ENCODE results near the gene MARCHF7. TPM values are rescaled to one million over a fixed set of nuclear protein-coding genes. Genes with fewer than 3 reads are reported as not detected.
A peak's percentile ranks its signal among the peaks of the same experiment; 100 is the strongest.

The MARCHF7 gene
- total and polyA plus RNA-seq, 4 donors = 30.3 to 88.1 (median 64.4) TPM

DNA sequence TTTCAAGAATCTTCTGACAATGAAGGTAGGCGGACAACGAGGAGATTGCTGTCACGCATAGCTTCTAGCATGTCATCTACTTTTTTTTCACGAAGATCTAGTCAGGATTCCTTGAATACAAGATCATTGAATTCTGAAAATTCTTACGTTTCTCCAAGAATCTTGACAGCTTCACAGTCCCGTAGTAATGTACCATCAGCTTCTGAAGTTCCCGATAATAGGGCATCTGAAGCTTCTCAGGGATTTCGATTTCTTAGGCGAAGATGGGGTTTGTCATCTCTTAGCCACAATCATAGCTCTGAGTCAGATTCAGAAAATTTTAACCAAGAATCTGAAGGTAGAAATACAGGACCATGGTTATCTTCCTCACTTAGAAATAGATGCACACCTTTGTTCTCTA lies 35.8 kb downstream of the MARCHF7 start:
- peaks cover 3 to 7% of the 10 kb centered on the region in 2 donors for H3K36me3 ChIP-seq (ENCODE audit: control insufficient read depth in 1 of 2, insufficient read depth in 2 of 2, low read length in 1 of 2)
- ATAC-seq (ENCODE audit: low FRiP score) (no peak), DNase-seq (no peak)
- H3K27ac ChIP-seq (ENCODE audit: low read depth in 1 of 2, low read length in 2 of 2) = no peak overlapping the region
- intact Hi-C loops (cut with DNase I) = no loop called here
- H3K27me3 ChIP-seq (ENCODE audit: control insufficient read depth in 1 of 2, insufficient read depth in 2 of 2, low read length in 1 of 2) = no peaks in the 10 kb centered on the region
- H3K9me3 ChIP-seq (ENCODE audit: control insufficient read depth, low read length) = no peaks in the 10 kb centered on the region
- 96 to 97% methylated on average over 9 of the region's 9 CpGs for WGBS, 2 donors
- peaks cover 2 to 3% of the 10 kb centered on the region in 2 donors for H3K4me1 ChIP-seq (ENCODE audit: control insufficient read depth in 1 of 2, insufficient read depth in 2 of 2, low read length in 2 of 2)
- no peak overlapping the region for H3K4me3 ChIP-seq (ENCODE audit: low read length in 2 of 2)

DNA sequence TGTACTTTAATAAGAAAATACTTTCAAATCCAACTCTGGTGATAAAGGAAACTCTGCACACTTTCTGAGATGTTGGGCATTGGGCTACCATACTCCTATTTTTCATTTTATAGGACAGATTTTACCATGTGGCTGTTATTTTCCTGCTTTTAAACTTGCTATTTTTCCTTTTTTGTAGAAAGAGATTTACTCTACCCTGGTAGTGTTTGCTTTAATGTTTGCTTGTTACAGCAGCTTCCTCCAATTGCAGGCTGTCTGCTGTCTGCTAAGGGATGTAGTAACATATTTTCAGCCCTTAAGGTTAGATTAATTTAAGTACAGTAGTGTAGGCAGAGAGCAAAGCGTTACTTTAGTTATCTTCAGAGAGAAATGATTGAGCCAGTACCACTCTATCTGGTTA lies 38.6 kb downstream of the MARCHF7 start:
- H3K27me3 ChIP-seq (ENCODE audit: control insufficient read depth in 1 of 2, insufficient read depth in 2 of 2, low read length in 1 of 2) = no peaks in the 10 kb centered on the region
- no peaks in the 10 kb centered on the region for H3K9me3 ChIP-seq (ENCODE audit: control insufficient read depth, low read length)
- H3K27ac ChIP-seq (ENCODE audit: low read depth in 1 of 2, low read length in 2 of 2) = no peak overlapping the region
- ATAC-seq (ENCODE audit: low FRiP score) = no peak
- H3K4me1 ChIP-seq (ENCODE audit: control insufficient read depth in 1 of 2, insufficient read depth in 2 of 2, low read length in 2 of 2) = peaks cover 2 to 5% of the 10 kb centered on the region in 2 donors
- H3K36me3 ChIP-seq (ENCODE audit: control insufficient read depth in 1 of 2, insufficient read depth in 2 of 2, low read length in 1 of 2) = peaks cover 3 to 7% of the 10 kb centered on the region in 2 donors
- H3K4me3 ChIP-seq (ENCODE audit: low read length in 2 of 2) = no peak overlapping the region
- intact Hi-C loops (cut with DNase I) = no loop called here
- WGBS, 2 donors = 82 to 89% methylated on average over 1 of the region's 1 CpG
- no peak for DNase-seq

DNA sequence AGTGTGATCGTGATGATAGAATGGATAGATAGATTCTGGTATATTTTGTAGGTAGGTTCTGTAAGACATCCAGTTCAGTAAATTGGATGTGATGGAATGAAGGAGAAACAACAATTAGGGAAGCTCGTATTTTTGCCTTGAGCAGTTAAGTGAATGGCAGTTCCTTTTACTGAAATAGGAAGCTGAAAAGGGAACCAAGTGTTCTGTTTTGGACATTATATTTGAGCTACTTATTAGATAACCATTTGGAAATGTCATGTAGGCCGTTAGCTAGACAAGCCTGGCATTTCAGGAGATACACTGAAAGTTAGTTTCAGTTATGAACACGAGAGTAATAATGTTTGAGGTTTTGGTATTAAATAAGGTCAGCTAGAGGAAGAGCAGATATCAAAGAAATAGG lies 41.5 kb downstream of the MARCHF7 start:
- H3K9me3 ChIP-seq (ENCODE audit: control insufficient read depth, low read length) = no peaks in the 10 kb centered on the region
- H3K4me3 ChIP-seq (ENCODE audit: low read length in 2 of 2) = no peak overlapping the region
- no peak for DNase-seq
- no peak for ATAC-seq (ENCODE audit: low FRiP score)
- H3K36me3 ChIP-seq (ENCODE audit: control insufficient read depth in 1 of 2, insufficient read depth in 2 of 2, low read length in 1 of 2) = no peaks in the 10 kb centered on the region
- H3K27me3 ChIP-seq (ENCODE audit: control insufficient read depth in 1 of 2, insufficient read depth in 2 of 2, low read length in 1 of 2) = no peaks in the 10 kb centered on the region
- H3K27ac ChIP-seq (ENCODE audit: low read depth in 1 of 2, low read length in 2 of 2) = peak overlapping the region in 1 of 2 donors; percentile 57
- intact Hi-C loops (cut with DNase I) = no loop called here
- peaks cover 2 to 5% of the 10 kb centered on the region in 2 donors for H3K4me1 ChIP-seq (ENCODE audit: control insufficient read depth in 1 of 2, insufficient read depth in 2 of 2, low read length in 2 of 2)
- WGBS, 2 donors = 77 to 85% methylated on average over 4 of the region's 4 CpGs

DNA sequence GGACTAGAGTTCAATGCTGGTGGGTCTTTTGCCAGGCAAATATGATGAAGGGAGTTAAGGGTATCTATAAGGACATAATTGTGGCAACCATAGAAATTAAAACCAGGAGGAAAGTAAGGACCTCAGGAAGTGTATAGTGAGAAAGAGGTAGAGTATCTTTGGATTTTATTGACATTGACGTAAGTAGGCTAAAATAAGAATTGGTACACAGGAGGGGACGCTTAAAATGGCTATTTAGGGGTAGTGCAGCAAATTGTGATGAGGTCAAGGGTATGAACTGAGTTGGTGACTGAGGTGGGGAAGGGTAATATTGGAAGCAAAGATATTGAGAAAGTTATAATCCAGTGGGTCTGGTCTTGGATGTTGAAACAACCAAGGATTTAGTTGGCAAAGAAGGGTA lies 42.7 kb downstream of the MARCHF7 start:
- no peaks in the 10 kb centered on the region for H3K9me3 ChIP-seq (ENCODE audit: control insufficient read depth, low read length)
- H3K4me3 ChIP-seq (ENCODE audit: low read length in 2 of 2) = no peak overlapping the region
- no peak for ATAC-seq (ENCODE audit: low FRiP score)
- H3K4me1 ChIP-seq (ENCODE audit: control insufficient read depth in 1 of 2, insufficient read depth in 2 of 2, low read length in 2 of 2) = peaks cover 2 to 5% of the 10 kb centered on the region in 2 donors
- H3K36me3 ChIP-seq (ENCODE audit: control insufficient read depth in 1 of 2, insufficient read depth in 2 of 2, low read length in 1 of 2) = no peaks in the 10 kb centered on the region
- 89 to 90% methylated on average over 2 of the region's 2 CpGs for WGBS, 2 donors
- intact Hi-C loops (cut with DNase I) = no loop called here
- no peak for DNase-seq
- no peak overlapping the region for H3K27ac ChIP-seq (ENCODE audit: low read depth in 1 of 2, low read length in 2 of 2)
- H3K27me3 ChIP-seq (ENCODE audit: control insufficient read depth in 1 of 2, insufficient read depth in 2 of 2, low read length in 1 of 2) = no peaks in the 10 kb centered on the region

DNA sequence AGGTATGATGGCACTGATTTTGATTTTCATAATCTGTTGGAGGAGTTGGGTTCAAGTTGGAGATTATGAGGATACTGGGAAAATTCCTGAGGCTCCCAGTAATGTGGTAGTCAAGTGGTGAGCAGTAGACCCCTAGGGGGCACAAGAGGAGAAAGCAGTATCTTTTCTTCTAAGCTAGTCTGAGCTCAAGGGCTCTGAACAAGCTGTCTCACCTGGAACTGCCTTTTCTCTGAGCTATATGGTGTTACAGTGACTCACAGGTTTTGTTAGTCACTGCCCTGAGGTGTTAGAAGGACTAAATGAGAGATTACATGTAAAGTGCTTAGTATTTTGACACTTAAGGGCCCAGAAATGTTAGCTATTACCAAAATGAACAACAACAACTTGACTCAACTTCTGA lies 43.5 kb downstream of the MARCHF7 start:
- DNase-seq (no peak), ATAC-seq (ENCODE audit: low FRiP score) (no peak)
- no peak overlapping the region for H3K4me3 ChIP-seq (ENCODE audit: low read length in 2 of 2)
- no peak overlapping the region for H3K27ac ChIP-seq (ENCODE audit: low read depth in 1 of 2, low read length in 2 of 2)
- no peaks in the 10 kb centered on the region for H3K9me3 ChIP-seq (ENCODE audit: control insufficient read depth, low read length)
- no peaks in the 10 kb centered on the region for H3K36me3 ChIP-seq (ENCODE audit: control insufficient read depth in 1 of 2, insufficient read depth in 2 of 2, low read length in 1 of 2)
- intact Hi-C loops (cut with DNase I) = no loop called here
- no peaks in the 10 kb centered on the region for H3K27me3 ChIP-seq (ENCODE audit: control insufficient read depth in 1 of 2, insufficient read depth in 2 of 2, low read length in 1 of 2)
- H3K4me1 ChIP-seq (ENCODE audit: control insufficient read depth in 1 of 2, insufficient read depth in 2 of 2, low read length in 2 of 2) = peaks cover 2 to 5% of the 10 kb centered on the region in 2 donors

DNA sequence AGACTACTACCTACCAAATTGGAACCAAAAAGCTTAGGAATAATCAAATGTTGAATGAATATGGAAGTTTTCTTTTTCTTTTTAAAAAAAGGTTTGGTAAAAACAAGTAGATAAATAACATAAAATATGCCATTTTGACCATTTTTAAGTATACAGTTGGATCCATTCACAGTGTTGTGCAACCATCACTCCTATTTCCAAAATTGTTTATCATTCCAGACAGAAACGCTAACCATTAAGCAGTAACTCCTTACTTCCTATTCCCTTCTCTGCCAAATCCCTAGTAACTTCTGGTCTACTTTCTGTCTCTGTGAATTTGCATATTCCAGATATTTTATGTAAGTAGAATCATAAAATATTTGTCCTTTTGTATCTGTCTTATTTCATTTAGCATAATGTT lies 45.9 kb downstream of the MARCHF7 start:
- no peak overlapping the region for H3K27ac ChIP-seq (ENCODE audit: low read depth in 1 of 2, low read length in 2 of 2)
- no peak for ATAC-seq (ENCODE audit: low FRiP score)
- intact Hi-C loops (cut with DNase I) = no loop called here
- H3K36me3 ChIP-seq (ENCODE audit: control insufficient read depth in 1 of 2, insufficient read depth in 2 of 2, low read length in 1 of 2) = no peaks in the 10 kb centered on the region
- no peak for DNase-seq
- no peaks in the 10 kb centered on the region for H3K27me3 ChIP-seq (ENCODE audit: control insufficient read depth in 1 of 2, insufficient read depth in 2 of 2, low read length in 1 of 2)
- H3K4me1 ChIP-seq (ENCODE audit: control insufficient read depth in 1 of 2, insufficient read depth in 2 of 2, low read length in 2 of 2) = peaks cover 2 to 5% of the 10 kb centered on the region in 2 donors
- WGBS, 2 donors = 72 to 84% methylated on average over 1 of the region's 1 CpG
- no peak overlapping the region for H3K4me3 ChIP-seq (ENCODE audit: low read length in 2 of 2)
- H3K9me3 ChIP-seq (ENCODE audit: control insufficient read depth, low read length) = no peaks in the 10 kb centered on the region

DNA sequence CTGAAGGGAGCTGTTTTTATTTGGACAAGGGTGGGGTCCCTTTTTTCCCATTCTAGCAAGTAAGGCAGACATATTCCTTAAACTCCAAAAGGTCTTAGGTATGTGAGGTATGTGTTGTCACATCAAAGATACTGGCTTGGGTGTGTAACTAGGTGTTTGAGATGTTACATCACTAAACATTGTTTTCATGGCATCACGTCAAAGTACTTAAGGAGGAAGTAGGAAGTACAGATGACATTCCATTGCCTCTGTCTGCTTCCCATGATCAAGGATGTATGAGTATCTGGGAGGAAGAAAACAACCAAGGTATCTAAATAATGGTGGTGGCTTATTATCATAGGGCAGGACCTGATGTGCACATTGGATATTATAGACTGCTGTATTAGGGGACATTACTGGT lies 46.4 kb downstream of the MARCHF7 start:
- 78 to 80% methylated on average over 1 of the region's 1 CpG for WGBS, 2 donors
- intact Hi-C loops (cut with DNase I) = no loop called here
- no peak for DNase-seq
- Histone ChIP-seq H3K9me3 (ENCODE audit: control insufficient read depth, low read length) (no peaks in the 10 kb centered on the region), H3K27me3 (ENCODE audit: control insufficient read depth in 1 of 2, insufficient read depth in 2 of 2, low read length in 1 of 2) (no peaks in the 10 kb centered on the region), H3K27ac (ENCODE audit: low read depth in 1 of 2, low read length in 2 of 2) (no peak overlapping the region), H3K36me3 (ENCODE audit: control insufficient read depth in 1 of 2, insufficient read depth in 2 of 2, low read length in 1 of 2) (no peaks in the 10 kb centered on the region), H3K4me1 (ENCODE audit: control insufficient read depth in 1 of 2, insufficient read depth in 2 of 2, low read length in 2 of 2) (peaks cover 2 to 4% of the 10 kb centered on the region in 2 donors), H3K4me3 (ENCODE audit: low read length in 2 of 2) (no peak overlapping the region)
- no peak for ATAC-seq (ENCODE audit: low FRiP score)

DNA sequence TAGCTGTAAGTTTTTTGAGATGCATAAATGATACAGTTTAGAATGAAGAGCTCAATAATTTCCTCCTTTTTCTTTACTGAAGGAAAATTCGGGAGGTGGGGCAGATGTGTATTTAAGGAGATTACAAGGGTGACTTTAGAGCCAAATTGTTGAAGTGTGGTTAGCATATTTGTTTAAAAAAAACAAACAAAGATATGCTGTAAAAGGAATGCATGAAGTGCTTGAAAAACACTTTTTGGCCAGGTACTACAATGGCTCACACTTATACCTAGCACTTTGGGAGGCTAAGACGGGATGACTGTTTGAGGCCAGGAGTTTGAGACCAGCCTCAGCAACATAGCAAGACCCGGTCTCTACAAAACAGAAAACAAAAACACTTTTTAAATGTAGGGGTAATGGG lies 47.3 kb downstream of the MARCHF7 start:
- WGBS, 2 donors = 44% methylated on average over 3 of the region's 3 CpGs
- Histone ChIP-seq H3K36me3 (ENCODE audit: control insufficient read depth in 1 of 2, insufficient read depth in 2 of 2, low read length in 1 of 2) (no peaks in the 10 kb centered on the region), H3K27me3 (ENCODE audit: control insufficient read depth in 1 of 2, insufficient read depth in 2 of 2, low read length in 1 of 2) (no peaks in the 10 kb centered on the region), H3K9me3 (ENCODE audit: control insufficient read depth, low read length) (no peaks in the 10 kb centered on the region), H3K27ac (ENCODE audit: low read depth in 1 of 2, low read length in 2 of 2) (peak overlapping the region in 1 of 2 donors; percentile 57), H3K4me1 (ENCODE audit: control insufficient read depth in 1 of 2, insufficient read depth in 2 of 2, low read length in 2 of 2) (peaks cover 0 to 2% of the 10 kb centered on the region in 2 donors), H3K4me3 (ENCODE audit: low read length in 2 of 2) (no peak overlapping the region)
- DNase-seq = no peak
- intact Hi-C loops (cut with DNase I) = no loop called here
- ATAC-seq (ENCODE audit: low FRiP score) = no peak

DNA sequence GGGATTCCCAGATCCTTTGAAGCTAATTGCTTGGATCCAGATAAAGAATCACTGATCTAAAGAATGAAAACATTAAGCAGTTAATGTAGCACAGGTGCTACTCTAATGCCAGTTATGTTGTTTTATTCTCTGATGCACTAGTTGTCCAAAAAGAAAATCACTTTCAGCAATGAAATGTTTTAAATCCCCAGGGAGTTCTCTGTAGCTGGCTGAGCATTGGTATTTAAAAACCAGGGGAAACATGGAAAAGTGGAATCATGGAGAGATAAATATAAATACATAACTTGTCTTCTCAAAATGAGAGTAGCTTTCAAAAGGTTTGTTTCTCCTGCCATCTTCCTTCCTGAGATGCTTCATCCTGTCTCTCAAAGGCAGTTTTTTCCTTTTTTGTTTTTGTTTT lies 48.0 kb downstream of the MARCHF7 start:
- H3K4me1 ChIP-seq (ENCODE audit: control insufficient read depth in 1 of 2, insufficient read depth in 2 of 2, low read length in 2 of 2) = peaks cover 0 to 2% of the 10 kb centered on the region in 2 donors
- H3K27ac ChIP-seq (ENCODE audit: low read depth in 1 of 2, low read length in 2 of 2) = no peak overlapping the region
- no peaks in the 10 kb centered on the region for H3K36me3 ChIP-seq (ENCODE audit: control insufficient read depth in 1 of 2, insufficient read depth in 2 of 2, low read length in 1 of 2)
- intact Hi-C loops (cut with DNase I) = no loop called here
- DNase-seq (no peak), ATAC-seq (ENCODE audit: low FRiP score) (no peak)
- no peaks in the 10 kb centered on the region for H3K9me3 ChIP-seq (ENCODE audit: control insufficient read depth, low read length)
- no peaks in the 10 kb centered on the region for H3K27me3 ChIP-seq (ENCODE audit: control insufficient read depth in 1 of 2, insufficient read depth in 2 of 2, low read length in 1 of 2)
- no peak overlapping the region for H3K4me3 ChIP-seq (ENCODE audit: low read length in 2 of 2)
